AG09319 (cell line): ENCODE data around the gene PPIL1.

Source experiments
- DNase-seq: peaks from one replicate; pipeline ENCODE4 v3.0.0-alpha.2; 2010; ENCODE audit warnings: low read depth; ENCODE audit errors: extremely low read depth
- TF ChIP-seq, protein P1 (sequence below): IDR thresholded peaks from 2 replicates; pipeline ENCODE4 v1.5.1; 2011; ENCODE audit warnings: low read depth, mild to moderate bottlenecking, inconsistent platforms, low read length, moderate library complexity

PPIL1 gene

DNA sequence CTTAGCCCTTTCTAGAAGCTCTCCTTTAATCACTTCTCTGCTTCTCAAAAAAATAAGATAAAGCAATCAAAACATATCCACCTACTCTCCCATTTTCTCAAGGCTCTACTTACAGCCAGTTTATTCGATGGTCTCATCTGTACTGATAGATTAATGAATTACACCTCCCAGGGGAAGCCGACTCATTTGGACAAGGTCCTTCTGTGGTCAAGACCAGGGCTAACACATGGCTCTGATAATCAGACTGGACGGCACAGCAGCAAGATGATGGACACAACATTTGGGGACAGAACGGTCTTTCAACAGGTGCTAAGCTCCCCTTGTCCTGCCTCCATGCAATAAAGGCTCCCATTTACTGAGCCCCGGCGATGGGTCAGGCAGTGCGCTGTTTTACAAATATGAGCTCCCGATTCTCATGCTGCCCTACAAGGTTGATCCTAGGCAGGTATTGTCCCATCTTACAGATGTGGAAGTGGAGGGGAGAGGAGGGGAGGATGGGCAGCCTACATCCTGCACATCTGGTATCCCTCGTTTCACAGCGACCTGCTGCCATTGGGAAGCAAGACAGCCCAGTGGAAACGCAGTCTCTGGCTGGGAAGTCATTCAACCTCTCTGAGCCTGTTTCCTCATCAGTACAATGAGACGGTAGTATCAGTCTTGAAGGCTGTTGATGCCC, 51.0 kb downstream of the PPIL1 start:
- TF ChIP-seq, protein P1, sequence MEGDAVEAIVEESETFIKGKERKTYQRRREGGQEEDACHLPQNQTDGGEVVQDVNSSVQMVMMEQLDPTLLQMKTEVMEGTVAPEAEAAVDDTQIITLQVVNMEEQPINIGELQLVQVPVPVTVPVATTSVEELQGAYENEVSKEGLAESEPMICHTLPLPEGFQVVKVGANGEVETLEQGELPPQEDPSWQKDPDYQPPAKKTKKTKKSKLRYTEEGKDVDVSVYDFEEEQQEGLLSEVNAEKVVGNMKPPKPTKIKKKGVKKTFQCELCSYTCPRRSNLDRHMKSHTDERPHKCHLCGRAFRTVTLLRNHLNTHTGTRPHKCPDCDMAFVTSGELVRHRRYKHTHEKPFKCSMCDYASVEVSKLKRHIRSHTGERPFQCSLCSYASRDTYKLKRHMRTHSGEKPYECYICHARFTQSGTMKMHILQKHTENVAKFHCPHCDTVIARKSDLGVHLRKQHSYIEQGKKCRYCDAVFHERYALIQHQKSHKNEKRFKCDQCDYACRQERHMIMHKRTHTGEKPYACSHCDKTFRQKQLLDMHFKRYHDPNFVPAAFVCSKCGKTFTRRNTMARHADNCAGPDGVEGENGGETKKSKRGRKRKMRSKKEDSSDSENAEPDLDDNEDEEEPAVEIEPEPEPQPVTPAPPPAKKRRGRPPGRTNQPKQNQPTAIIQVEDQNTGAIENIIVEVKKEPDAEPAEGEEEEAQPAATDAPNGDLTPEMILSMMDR: no peak
- no peak for DNase-seq

DNA sequence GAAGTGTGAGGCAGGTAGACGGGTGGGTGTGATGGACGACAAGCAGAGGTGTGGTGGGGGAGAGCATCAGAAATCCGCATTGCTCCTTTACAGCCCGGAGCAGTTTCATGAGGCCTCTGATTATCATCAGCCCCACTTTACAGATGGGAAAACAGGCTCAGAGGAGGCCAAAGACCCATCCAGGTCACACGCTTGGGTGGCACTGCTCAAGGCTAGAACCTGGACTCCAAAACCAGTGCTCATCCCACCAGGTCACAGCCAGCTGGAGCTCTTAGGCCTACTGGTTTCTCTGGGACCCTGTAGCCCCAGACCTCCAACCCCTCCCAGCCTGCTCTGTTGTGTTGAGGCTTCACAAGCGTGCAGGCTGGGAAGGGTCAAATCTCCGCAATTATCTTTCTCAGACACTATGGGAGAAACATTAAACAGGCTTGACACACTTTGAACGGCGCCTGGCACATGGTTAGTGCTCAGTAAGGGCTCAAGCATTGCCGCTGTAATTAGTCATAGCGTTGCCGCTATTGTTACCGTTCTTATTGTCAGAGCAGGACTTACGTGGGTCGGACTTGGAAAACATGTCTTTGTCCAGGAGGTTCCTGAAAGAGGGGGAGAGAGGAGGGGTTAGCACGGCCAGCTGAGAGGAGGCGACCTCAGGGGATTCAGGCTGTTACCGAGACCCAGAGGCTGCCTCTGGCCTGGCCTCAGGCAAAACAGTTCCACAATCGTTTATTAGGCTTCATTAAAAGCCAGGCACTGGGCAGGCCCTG, 51.9 kb downstream of the PPIL1 start:
- TF ChIP-seq, protein P1: no peak
- DNase-seq: no peak

DNA sequence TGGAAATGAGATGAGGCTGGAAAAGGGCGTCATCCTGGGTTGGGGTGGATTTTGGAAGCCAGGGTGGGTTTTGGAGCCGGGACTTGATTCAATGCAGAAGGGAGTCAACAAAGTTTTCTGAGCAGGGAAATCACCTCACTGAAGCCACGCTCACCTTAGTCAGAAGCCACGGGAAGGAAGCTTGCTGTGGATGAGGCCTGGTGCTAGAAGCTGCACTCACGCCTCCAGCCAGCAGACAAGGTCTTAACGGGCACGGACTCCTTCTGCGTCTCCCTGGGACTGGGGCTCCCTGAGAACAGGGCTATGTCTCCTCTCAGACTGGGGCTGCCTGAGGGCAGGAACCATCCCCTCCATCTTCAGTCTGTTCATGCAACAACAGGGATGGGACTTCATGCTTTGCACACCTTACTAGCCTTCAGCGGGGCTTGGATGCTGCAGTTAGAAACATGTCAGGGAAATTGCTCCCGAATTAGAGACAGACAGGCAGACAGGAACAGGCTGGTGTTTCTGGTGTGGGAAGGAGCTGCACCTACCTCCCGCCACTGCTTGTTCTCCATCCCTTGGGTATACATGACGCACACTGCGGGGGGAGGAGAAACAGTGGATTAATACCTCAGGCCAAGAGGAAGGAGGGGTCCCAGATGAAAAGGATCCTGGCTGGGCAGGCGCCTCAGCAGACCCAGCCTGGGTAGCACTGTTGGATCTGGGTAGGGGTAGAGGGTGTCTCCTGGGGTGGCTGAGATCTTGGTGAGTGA, 52.8 kb downstream of the PPIL1 start:
- TF ChIP-seq, protein P1: no peak
- no peak for DNase-seq

DNA sequence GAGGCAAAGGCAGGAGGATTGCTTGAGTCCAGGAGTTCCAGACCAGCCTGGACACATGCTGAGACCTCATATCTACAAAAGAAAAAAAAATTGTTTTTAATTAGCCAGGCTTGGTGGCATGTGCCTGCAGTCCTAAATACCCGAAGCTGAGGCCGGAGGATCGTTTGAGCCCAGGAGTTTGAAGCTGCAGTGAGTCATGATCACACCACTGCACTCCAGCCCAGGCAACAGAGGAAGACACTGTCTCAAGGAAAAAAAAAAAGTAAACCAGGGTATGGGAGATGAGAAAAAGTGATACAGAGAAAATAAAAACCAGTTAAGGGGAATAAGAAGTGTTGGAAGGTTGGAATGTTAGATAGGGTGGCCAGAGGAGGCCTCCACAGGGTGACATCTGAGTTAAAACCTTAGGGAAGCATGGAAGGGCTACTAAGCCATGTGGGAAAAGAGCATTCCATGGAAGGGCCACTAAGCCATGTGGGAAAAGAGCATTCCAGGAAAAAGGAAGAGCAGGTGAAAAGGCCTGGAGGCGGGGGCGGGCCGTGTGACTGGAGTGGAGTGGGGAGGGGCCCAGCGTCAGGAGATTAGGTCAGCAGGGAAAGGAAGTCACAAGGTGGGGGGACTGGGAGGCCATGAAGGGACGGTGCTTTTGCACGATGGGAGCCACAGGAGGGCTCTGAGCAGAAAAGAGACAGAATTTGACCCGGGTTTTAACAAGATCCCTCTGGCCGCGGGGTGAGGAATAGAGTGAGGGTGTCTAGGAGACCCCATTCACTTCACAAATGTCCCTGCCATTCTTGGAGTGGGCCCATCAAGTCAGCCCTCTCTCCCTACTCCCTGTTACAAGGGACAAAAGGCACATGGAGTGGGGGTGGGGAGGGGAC, 53.7 kb downstream of the PPIL1 start:
- DNase-seq: no peak

DNA sequence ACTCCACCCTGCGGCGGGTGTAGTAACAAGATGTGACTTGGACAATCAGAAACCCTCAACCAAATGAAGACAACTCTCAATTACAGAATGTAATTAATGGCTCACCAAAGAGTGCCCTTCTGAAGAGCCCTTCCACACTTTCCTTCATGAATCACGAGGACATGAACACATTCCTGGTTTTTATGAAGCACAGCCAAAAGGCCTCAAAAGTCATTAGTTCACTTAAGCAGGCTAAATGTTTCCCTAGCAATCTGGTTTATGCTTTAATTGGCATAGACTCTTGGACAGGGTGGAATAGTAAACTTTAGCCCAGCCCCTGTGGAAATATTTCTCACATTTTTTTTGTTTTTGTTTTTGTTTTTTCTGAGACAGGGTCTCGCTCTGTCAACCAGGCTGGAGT, 55.8 kb downstream of the PPIL1 start:
- DNase-seq: no peak
- TF ChIP-seq, protein P1: no peak

More for the DNA sequence above, 53.7 kb downstream of the PPIL1 start:
- TF ChIP-seq, protein P1: no peak

DNA sequence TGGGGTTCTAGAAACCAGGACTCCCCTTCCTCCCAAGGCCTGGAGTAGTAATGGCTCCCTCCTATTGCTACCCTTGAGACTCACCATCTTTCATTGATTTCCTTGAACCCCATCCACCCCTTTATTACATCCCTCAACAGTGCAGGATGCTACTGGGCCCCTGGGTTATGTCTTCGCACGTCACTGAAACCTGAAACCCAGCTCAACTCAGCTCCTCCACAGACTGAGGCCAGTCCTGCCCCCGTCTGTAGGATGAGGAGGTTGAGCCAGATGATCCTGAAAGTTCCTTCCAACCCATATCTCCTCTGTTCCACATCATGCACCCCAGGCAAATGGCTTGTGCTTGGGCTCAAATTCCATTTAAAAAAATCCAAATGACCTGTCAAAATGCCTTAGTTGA, 56.8 kb downstream of the PPIL1 start:
- no peak for DNase-seq
- TF ChIP-seq, protein P1: no peak
